Measurements from ENCODE around the gene GNAT3. TPM values are rescaled to one million over a fixed set of nuclear protein-coding genes. Genes with fewer than 3 reads are reported as not detected.

GNAT3 gene
- total and polyA plus RNA-seq, 12 donors, result not detected

GRCh38 chr7:80428161-80429054 lies 83.5 kb downstream of the GNAT3 start:
- no peaks in the 10 kb centered on the region for H3K4me1 ChIP-seq (replicated peaks in 1 of 2)
- intact Hi-C loops (cut with DNase I), result loop anchor here in 1 of 2 donors (10.0 kb wide), 1 partner anchor 236 kb away; no protein-coding TSS in a partner anchor

GRCh38 chr7:80427218-80427617 lies 84.6 kb downstream of the GNAT3 start:
- no peak overlapping the region for H3K27ac ChIP-seq
- no peaks in the 10 kb centered on the region for H3K27me3 ChIP-seq
- no peak for DNase-seq
- TF ChIP-seq CTCF (IDR thresholded peaks at IDR 0.05) (no peak), POLR2A (IDR thresholded peaks at IDR 0.05) (no peak)
- no peak overlapping the region for H3K4me3 ChIP-seq
- WGBS, 4 donors, result 72 to 79% (median 76%) methylated on average over 4 of the region's 4 CpGs
- no peaks in the 10 kb centered on the region for H3K36me3 ChIP-seq (replicated peaks in 1 of 2)
- no peaks in the 10 kb centered on the region for H3K9me3 ChIP-seq (replicated peaks in 1 of 3)
- intact Hi-C loops (cut with DNase I), result loop anchor here in 1 of 2 donors (10.0 kb wide), 1 partner anchor 238 kb away; no protein-coding TSS in a partner anchor
- no peaks in the 10 kb centered on the region for H3K4me1 ChIP-seq (replicated peaks in 1 of 2)

More at GRCh38 chr7:80428161-80429054, 83.5 kb downstream of the GNAT3 start:
- H3K4me3 ChIP-seq, result no peak overlapping the region
- no peak overlapping the region for H3K27ac ChIP-seq
- 40 to 43% (median 42%) methylated on average over 9 of the region's 9 CpGs for WGBS, 4 donors
- peak; percentile 21 to 65 (median 40) for DNase-seq
- peak; percentile 40 to 92 (median 84) for TF ChIP-seq CTCF (IDR thresholded peaks at IDR 0.05)
- TF ChIP-seq POLR2A (IDR thresholded peaks at IDR 0.05), result no peak
- no peaks in the 10 kb centered on the region for H3K27me3 ChIP-seq
- no peaks in the 10 kb centered on the region for H3K9me3 ChIP-seq (replicated peaks in 1 of 3)
- H3K36me3 ChIP-seq (replicated peaks in 1 of 2), result no peaks in the 10 kb centered on the region

- intact Hi-C loops (cut with DNase I), result loop anchor here in 1 of 2 donors (10.0 kb wide), 1 partner anchor 244 kb away; no protein-coding TSS in a partner anchor
- 41 to 50% (median 45%) methylated on average over 2 of the region's 2 CpGs for WGBS, 4 donors
Observed at GRCh38 chr7:80420876-80421275, 91.0 kb downstream of the GNAT3 start.

More at GRCh38 chr7:80420876-80421275, 91.0 kb downstream of the GNAT3 start:
- Histone ChIP-seq H3K36me3 (replicated peaks in 1 of 2) (no peaks in the 10 kb centered on the region), H3K27me3 (no peaks in the 10 kb centered on the region), H3K27ac (no peak overlapping the region), H3K9me3 (replicated peaks in 1 of 3) (no peaks in the 10 kb centered on the region), H3K4me1 (replicated peaks in 1 of 2) (no peaks in the 10 kb centered on the region), H3K4me3 (no peak overlapping the region)
- TF ChIP-seq CTCF (IDR thresholded peaks at IDR 0.05) (no peak), POLR2A (IDR thresholded peaks at IDR 0.05) (no peak)
- no peak for DNase-seq
